Measurements from ENCODE around the gene PON2. TPM values are rescaled to one million over a fixed set of nuclear protein-coding genes. Genes with fewer than 3 reads are reported as not detected.

The PON2 gene
- total RNA-seq, 1 experiment from 2014 or later: 44.0 TPM

- CTCF ChIA-PET: no interaction called here
- no peaks in the 10 kb centered on the region for H3K9me3 ChIP-seq (ENCODE audit: control insufficient read depth in 1 of 2, insufficient read depth in 1 of 2, low read depth in 1 of 2, low read length in 2 of 2)
- H2AFZ ChIP-seq (ENCODE audit: low read depth, low read length, poor library complexity, severe bottlenecking): no peak overlapping the region
- no peak overlapping the region for H3K27ac ChIP-seq (ENCODE audit: low read depth, low read length)
- H3K4me3 ChIP-seq (replicated peaks in 1 of 2; ENCODE audit: low read depth in 1 of 2, low read length in 2 of 2): no peak overlapping the region
- ATAC-seq: no peak
- H3K36me3 ChIP-seq (ENCODE audit: control insufficient read depth in 1 of 2, insufficient read depth in 2 of 2, low read length in 2 of 2): no peaks in the 10 kb centered on the region
- no TSS peak for BruUV-seq (replicated peaks)
- POLR2A ChIA-PET: no interaction called here
- no peak for DNase-seq (ENCODE audit: low read depth, low spot score)
- H3K4me2 ChIP-seq (ENCODE audit: low read length): peak overlapping the region; percentile 95; the same call in 1 of the 2 replicates
- H3K9me2 ChIP-seq (ENCODE audit: insufficient read depth): no peaks in the 10 kb centered on the region
- peaks cover 10 to 14% of the 10 kb centered on the region in 2 experiments for H3K4me1 ChIP-seq (ENCODE audit: control insufficient read depth in 1 of 2, insufficient read depth in 2 of 2, low read length in 2 of 2)
- peaks cover 12% of the 10 kb centered on the region for H3K79me2 ChIP-seq (ENCODE audit: insufficient read depth, low read length)
- H3K27me3 ChIP-seq (ENCODE audit: insufficient read depth, low read length): no peaks in the 10 kb centered on the region
- H3K9ac ChIP-seq (ENCODE audit: low read length): no peak overlapping the region
- intact Hi-C loops (cut with micrococcal nuclease): no loop called here
- H4K20me1 ChIP-seq (ENCODE audit: insufficient read depth): no peaks in the 10 kb centered on the region
- TF ChIP-seq CTCF (IDR thresholded peaks at IDR 0.05 in 2 of 3, conservative IDR thresholded peaks at IDR 0.05 in 1 of 3; ENCODE audit: borderline replicate concordance in 1 of 3, insufficient read depth in 1 of 3, low read depth in 2 of 3, low read length in 2 of 3): no peak
- no peak for TF ChIP-seq SIN3A (IDR thresholded peaks at IDR 0.05; ENCODE audit: low read depth)
- TF ChIP-seq EZH2 (IDR thresholded peaks at IDR 0.05): no peak
- TF ChIP-seq ZNF274 (IDR thresholded peaks at IDR 0.05; ENCODE audit: low read depth, low read length): no peak
- TF ChIP-seq RAD21 (IDR thresholded peaks at IDR 0.05; ENCODE audit: low read depth): no peak
- no peak for TF ChIP-seq EZH2phosphoT487 (IDR thresholded peaks at IDR 0.05; ENCODE audit: borderline replicate concordance)
- TF ChIP-seq POLR2AphosphoS5 (IDR thresholded peaks at IDR 0.05; ENCODE audit: low read depth, low read length): no peak
- TF ChIP-seq ELF1 (IDR thresholded peaks at IDR 0.05; ENCODE audit: borderline replicate concordance, low read depth): no peak
- no peak for TF ChIP-seq YY1 (IDR thresholded peaks at IDR 0.05; ENCODE audit: extremely low read depth, insufficient replicate concordance, low read depth, low read length)
- RAD21 ChIA-PET (ENCODE audit: low non-redundant PET in 1 of 2, low total read pairs in 2 of 2, uncharacterized antibody in 2 of 2, unreplicated experiment in 2 of 2): no interaction called here
Measured at GRCh38 chr7:95433129-95433528, 1.7 kb downstream of the PON2 start.

Data from HCT116 (cell line).